WTC11 (cell line): ENCODE measurements around the gene CDKN3. TPM values are rescaled to one million over a fixed set of nuclear protein-coding genes. Genes with fewer than 3 reads are reported as not detected.

Experiments
- ATAC-seq: fragments of 200-7000 bp; cut with Tn5 transposase; 2 replicates; pipeline ENCODE4 v1.10.0; 2021; ENCODE audit warnings: mild to moderate bottlenecking, moderate library complexity
- CTCF ChIA-PET: fragments of 300-600 bp; sonication (Branson Sonifier 250); formaldehyde crosslinking; loops from one replicate; lab custom pipeline; 2021; ENCODE audit warnings: antibody characterized with exemption; lab: Charles Lee
- POLR2A ChIA-PET: fragments of 350-600 bp; sonication (Branson Sonifier 250); formaldehyde crosslinking; loops from one replicate; lab custom pipeline; 2021; ENCODE audit warnings: antibody characterized with exemption; lab: Charles Lee
- DNase-seq: peaks from one replicate; pipeline ENCODE4 v3.0.0; 2021; ENCODE audit warnings: low spot score
- H3K27ac Mint-ChIP-seq: 2 replicates; pipeline ENCODE4 v1.8.0; 2021; ENCODE audit warnings: mixed read lengths
- H3K27me3 Mint-ChIP-seq: 2 replicates; pipeline ENCODE4 v1.8.0; 2021; ENCODE audit warnings: low read depth, mild to moderate bottlenecking, moderate library complexity, mixed read lengths
- H3K36me3 Mint-ChIP-seq: 2 replicates; pipeline ENCODE4 v1.8.0; 2021; ENCODE audit warnings: mixed read lengths
- H3K4me1 Mint-ChIP-seq: 2 replicates; pipeline ENCODE4 v1.8.0; 2022; ENCODE audit warnings: mixed read lengths
- H3K4me3 Mint-ChIP-seq: 2 replicates; pipeline ENCODE4 v1.8.0; 2021; ENCODE audit warnings: mild to moderate bottlenecking, moderate library complexity, mixed read lengths
- H3K9me3 Mint-ChIP-seq: 2 replicates; pipeline ENCODE4 v1.8.0; 2021; ENCODE audit warnings: mixed read lengths
- AR ChIP-seq: fragments of 250-450 bp; sonication (Bioruptor Pico); IDR thresholded peaks from 2 replicates; pipeline ENCODE4 v1.9.0; 2021; ENCODE audit warnings: mild to moderate bottlenecking
- ATF1 ChIP-seq: sonication (generic); formaldehyde crosslinking; IDR thresholded peaks from 2 replicates; pipeline ENCODE4 v1.8.1; 2023; ENCODE audit warnings: mild to moderate bottlenecking, moderate library complexity, missing genetic modification reagents
- CREB1 ChIP-seq: sonication (generic); formaldehyde crosslinking; IDR thresholded peaks from 2 replicates; pipeline ENCODE4 v1.8.0; 2023; ENCODE audit warnings: mild to moderate bottlenecking, missing genetic modification reagents
- CTCF ChIP-seq: fragments of 200-600 bp; IDR thresholded peaks from 2 replicates; pipeline ENCODE4 v1.8.0; 2022; ENCODE audit warnings: antibody characterized with exemption
- ELF4 ChIP-seq: sonication (generic); formaldehyde crosslinking; IDR thresholded peaks from 2 replicates; pipeline ENCODE4 v1.8.1; 2022; ENCODE audit warnings: low read depth, mild to moderate bottlenecking, moderate library complexity, missing genetic modification reagents
- ESRRA ChIP-seq: sonication (generic); formaldehyde crosslinking; IDR thresholded peaks from 2 replicates; pipeline ENCODE4 v1.8.1; 2022; ENCODE audit warnings: mild to moderate bottlenecking, missing genetic modification reagents, borderline replicate concordance
- ETV6 ChIP-seq: sonication (generic); formaldehyde crosslinking; IDR thresholded peaks from 2 replicates; pipeline ENCODE4 v1.8.1; 2022; ENCODE audit warnings: mild to moderate bottlenecking, missing genetic modification reagents
- FOXJ3 ChIP-seq: sonication (generic); formaldehyde crosslinking; IDR thresholded peaks from 2 replicates; pipeline ENCODE4 v1.9.0; 2021; ENCODE audit warnings: missing genetic modification reagents, mild to moderate bottlenecking, borderline replicate concordance
- FOXK1 ChIP-seq: sonication (generic); formaldehyde crosslinking; IDR thresholded peaks from 2 replicates; pipeline ENCODE4 v1.8.0; 2022; ENCODE audit warnings: mild to moderate bottlenecking, moderate library complexity, missing genetic modification reagents
- FOXP4 ChIP-seq: sonication (generic); formaldehyde crosslinking; IDR thresholded peaks from 2 replicates; pipeline ENCODE4 v1.8.0; 2022; ENCODE audit warnings: mild to moderate bottlenecking, missing genetic modification reagents
- GABPB1 ChIP-seq: sonication (generic); formaldehyde crosslinking; IDR thresholded peaks from 2 replicates; pipeline ENCODE4 v1.8.1; 2023; ENCODE audit warnings: mild to moderate bottlenecking, missing genetic modification reagents
- GTF2I ChIP-seq: fragments of 250-450 bp; sonication (Bioruptor Pico); conservative IDR thresholded peaks from 2 replicates; pipeline ENCODE4 v1.4.0; 2021; ENCODE audit warnings: mild to moderate bottlenecking
- IRF1 ChIP-seq: sonication (generic); formaldehyde crosslinking; IDR thresholded peaks from 2 replicates; pipeline ENCODE4 v1.8.0; 2023; ENCODE audit warnings: missing genetic modification reagents
- KAT7 ChIP-seq: sonication (generic); formaldehyde crosslinking; IDR thresholded peaks from 2 replicates; pipeline ENCODE4 v1.8.1; 2023; ENCODE audit warnings: missing genetic modification reagents, mild to moderate bottlenecking, borderline replicate concordance
- MAX ChIP-seq: sonication (generic); formaldehyde crosslinking; IDR thresholded peaks from 2 replicates; pipeline ENCODE4 v1.8.0; 2022; ENCODE audit warnings: mild to moderate bottlenecking, missing genetic modification reagents
- MXD4 ChIP-seq: fragments of 250-450 bp; sonication (Bioruptor Pico); IDR thresholded peaks from 2 replicates; pipeline ENCODE4 v1.8.0; 2021; ENCODE audit warnings: mild to moderate bottlenecking, moderate library complexity, borderline replicate concordance
- MYBL2 ChIP-seq: sonication (generic); formaldehyde crosslinking; IDR thresholded peaks from 2 replicates; pipeline ENCODE4 v1.8.1; 2023; ENCODE audit warnings: mild to moderate bottlenecking, moderate library complexity, missing genetic modification reagents
- NFE2L1 ChIP-seq: sonication (generic); formaldehyde crosslinking; IDR thresholded peaks from 2 replicates; pipeline ENCODE4 v1.8.1; 2023; ENCODE audit warnings: missing genetic modification reagents
- NFYB ChIP-seq: sonication (generic); formaldehyde crosslinking; conservative IDR thresholded peaks from 2 replicates; pipeline ENCODE4 v1.8.0; 2022; ENCODE audit warnings: low read depth, missing genetic modification reagents
- SMAD3 ChIP-seq: sonication (generic); formaldehyde crosslinking; IDR thresholded peaks from 2 replicates; pipeline ENCODE4 v1.8.0; 2022; ENCODE audit warnings: missing genetic modification reagents, mild to moderate bottlenecking, borderline replicate concordance
- SMAD4 ChIP-seq: sonication (generic); formaldehyde crosslinking; IDR thresholded peaks from 2 replicates; pipeline ENCODE4 v1.8.0; 2022; ENCODE audit warnings: mild to moderate bottlenecking, missing genetic modification reagents
- SOX15 ChIP-seq: fragments of 250-450 bp; sonication (Bioruptor Pico); IDR thresholded peaks from 2 replicates; pipeline ENCODE4 v1.9.0; 2021; ENCODE audit warnings: mild to moderate bottlenecking
- STAT6 ChIP-seq: sonication (generic); formaldehyde crosslinking; conservative IDR thresholded peaks from 2 replicates; pipeline ENCODE4 v1.8.1; 2023; ENCODE audit warnings: mild to moderate bottlenecking, low read depth, missing genetic modification reagents, moderate library complexity
- TEAD4 ChIP-seq: sonication (generic); formaldehyde crosslinking; IDR thresholded peaks from 2 replicates; pipeline ENCODE4 v1.8.0; 2022; ENCODE audit warnings: mild to moderate bottlenecking, missing genetic modification reagents
- ZBTB21 ChIP-seq: sonication (generic); formaldehyde crosslinking; IDR thresholded peaks from 2 replicates; pipeline ENCODE4 v1.8.1; 2023; ENCODE audit warnings: mild to moderate bottlenecking, missing genetic modification reagents, borderline replicate concordance
- ZNF219 ChIP-seq: sonication (generic); formaldehyde crosslinking; IDR thresholded peaks from 2 replicates; pipeline ENCODE4 v1.8.0; 2023; ENCODE audit warnings: missing genetic modification reagents, mild to moderate bottlenecking, borderline replicate concordance
- ZNF232 ChIP-seq: sonication (generic); formaldehyde crosslinking; IDR thresholded peaks from 2 replicates; pipeline ENCODE4 v1.8.0; 2022; ENCODE audit warnings: mild to moderate bottlenecking, missing genetic modification reagents
- ZNF396 ChIP-seq: fragments of 250-450 bp; sonication (Bioruptor Pico); IDR thresholded peaks from 2 replicates; pipeline ENCODE4 v1.8.0; 2021; ENCODE audit warnings: mild to moderate bottlenecking, moderate library complexity, borderline replicate concordance
- total RNA-seq: library from RNA; stranded (reverse); gene quantifications from 3 replicates; pipeline ENCODE4 v1.2.3, GENCODE V29; 2021

CDKN3 gene
- total RNA-seq, 1 experiment from 2014 or later, result 55.4 TPM

GRCh38 chr14:54410215-54410614 lies 13.4 kb downstream of the CDKN3 start:
- no peaks in the 10 kb centered on the region for H3K4me1 Mint-ChIP-seq
- ATAC-seq, result no peak
- TF ChIP-seq MYBL2 (CRISPR knock-in tag) (no peak), SOX15 (CRISPR knock-in tag) (no peak), STAT6 (CRISPR knock-in tag) (no peak), GTF2I (CRISPR knock-in tag) (no peak), NFE2L1 (no peak), AR (no peak), FOXK1 (no peak), ATF1 (CRISPR knock-in tag) (no peak), SMAD4 (CRISPR knock-in tag) (no peak), SMAD3 (CRISPR knock-in tag) (no peak), CTCF (no peak), TEAD4 (CRISPR knock-in tag) (no peak)
- TF ChIP-seq, all 79 proteins: peak for 0
- Mint-ChIP-seq H3K27me3 (no peaks in the 10 kb centered on the region), H3K27ac (no peak overlapping the region), H3K36me3 (peaks cover 54% of the 10 kb centered on the region), H3K4me3 (no peak overlapping the region), H3K9me3 (0 out of 2 replicates have a peak, but pooled peaks cover 3% of the 10 kb centered on the region)
- POLR2A ChIA-PET, result no interaction called here
- no peak for DNase-seq
- CTCF ChIA-PET, result no interaction called here

GRCh38 chr14:54411371-54411770 lies 14.6 kb downstream of the CDKN3 start:
- H3K27ac Mint-ChIP-seq, result no peak overlapping the region
- ChIA-PET CTCF (interaction anchor here (1.0 kb wide), 1 partner anchor 9 kb away, joined by 4 read pairs; no protein-coding TSS in a partner anchor), POLR2A (no interaction called here)
- H3K36me3 Mint-ChIP-seq, result peaks cover 48% of the 10 kb centered on the region
- H3K27me3 Mint-ChIP-seq, result no peaks in the 10 kb centered on the region
- H3K9me3 Mint-ChIP-seq, result 0 out of 2 replicates have a peak, but pooled peaks cover 3% of the 10 kb centered on the region
- no peak for DNase-seq
- TF ChIP-seq KAT7 (CRISPR knock-in tag) (no peak), FOXJ3 (CRISPR knock-in tag) (no peak), FOXP4 (no peak), GABPB1 (no peak), NFYB (CRISPR knock-in tag) (no peak), CREB1 (CRISPR knock-in tag) (no peak), ZNF219 (CRISPR knock-in tag) (no peak), ESRRA (CRISPR knock-in tag) (no peak), MXD4 (CRISPR knock-in tag) (no peak), ZNF232 (CRISPR knock-in tag) (no peak), MAX (CRISPR knock-in tag) (no peak), ZBTB21 (no peak), IRF1 (CRISPR knock-in tag) (no peak), ZNF396 (CRISPR knock-in tag) (no peak), ETV6 (CRISPR knock-in tag) (no peak), ELF4 (CRISPR knock-in tag) (no peak)
- TF ChIP-seq, all 79 proteins: peak for 0
- Mint-ChIP-seq H3K4me3 (no peak overlapping the region), H3K4me1 (no peaks in the 10 kb centered on the region)
- no peak for ATAC-seq
